Measurements from ENCODE around the gene ABL1.

GRCh38 chr9:130930804-130931349 lies 95.8 kb downstream of the ABL1 start:
- TF ChIP-seq POLR2AphosphoS5 (IDR thresholded peaks at IDR 0.05; ENCODE audit: low read depth, low read length) (no peak), REST (IDR thresholded peaks at IDR 0.05; ENCODE audit: insufficient read depth in 1 of 2, low read depth in 2 of 2, low read length in 2 of 2) (no peak), SIN3A (IDR thresholded peaks at IDR 0.05; ENCODE audit: borderline replicate concordance, insufficient read depth, low read length) (no peak), TAF1 (IDR thresholded peaks at IDR 0.05; ENCODE audit: borderline replicate concordance, insufficient read depth, low read length) (no peak)

All from PFSK-1 (cell line).